Measurements from ENCODE around the gene KAT2B.

KAT2B gene

DNA sequence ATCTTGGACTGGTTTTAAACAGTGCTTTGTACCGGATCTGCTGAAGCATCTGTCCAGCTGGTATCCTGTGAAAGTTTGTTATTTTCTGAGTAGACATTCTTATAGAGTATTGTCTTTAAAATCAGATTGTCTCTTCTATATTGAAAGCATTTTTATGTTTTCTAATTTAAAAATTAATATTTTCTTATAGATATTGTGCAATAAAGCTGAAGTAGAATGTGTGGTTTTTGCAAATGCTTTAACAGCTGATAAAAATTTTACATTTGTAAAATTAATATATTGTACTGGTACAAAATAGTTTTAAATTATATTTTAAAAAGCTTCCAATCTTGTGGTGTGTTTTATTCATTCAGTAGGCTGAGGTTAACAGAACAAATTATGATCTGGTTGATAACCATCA is 113.8 kb downstream of the KAT2B start:
- no peak for DNase-seq

DNA sequence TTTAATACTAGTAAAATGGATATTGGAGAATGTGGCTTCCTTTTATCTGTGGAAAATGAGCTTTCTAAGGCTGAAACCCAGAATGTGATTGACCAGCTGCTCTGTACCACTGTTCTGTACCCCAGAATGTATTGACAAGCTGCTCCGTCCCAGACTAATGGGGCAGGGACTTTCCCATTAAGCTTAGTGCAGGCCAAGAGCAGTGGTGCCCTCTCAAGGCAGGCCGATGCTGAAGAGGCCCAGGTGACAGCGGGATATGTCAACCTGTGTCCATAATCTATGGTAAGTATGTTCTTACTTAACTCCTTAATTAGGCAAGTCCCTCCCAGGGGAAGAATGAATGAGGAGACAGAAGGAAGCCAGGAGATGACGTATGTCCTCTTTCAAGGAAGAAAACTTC is 114.7 kb downstream of the KAT2B start:
- no peak for DNase-seq

DNA sequence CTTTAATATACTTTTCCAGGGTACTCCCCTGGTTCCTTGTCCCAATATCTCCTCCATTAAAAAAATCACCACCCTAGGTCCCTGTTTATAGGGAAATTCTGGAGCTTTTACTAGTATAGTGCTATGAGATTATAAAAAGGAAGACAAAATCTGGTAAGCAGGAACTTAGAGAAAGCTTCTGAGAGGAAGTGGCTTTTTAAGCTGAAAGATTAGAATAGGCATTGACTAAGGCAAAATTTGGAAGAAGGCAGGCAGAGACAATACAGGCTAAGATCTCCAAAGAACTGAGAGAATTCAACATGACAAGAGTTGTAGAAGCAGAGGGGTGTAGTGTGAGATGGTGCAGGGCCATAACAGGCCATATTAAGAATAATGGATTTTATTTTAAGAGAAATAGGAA is 120.0 kb downstream of the KAT2B start:
- DNase-seq: no peak

DNA sequence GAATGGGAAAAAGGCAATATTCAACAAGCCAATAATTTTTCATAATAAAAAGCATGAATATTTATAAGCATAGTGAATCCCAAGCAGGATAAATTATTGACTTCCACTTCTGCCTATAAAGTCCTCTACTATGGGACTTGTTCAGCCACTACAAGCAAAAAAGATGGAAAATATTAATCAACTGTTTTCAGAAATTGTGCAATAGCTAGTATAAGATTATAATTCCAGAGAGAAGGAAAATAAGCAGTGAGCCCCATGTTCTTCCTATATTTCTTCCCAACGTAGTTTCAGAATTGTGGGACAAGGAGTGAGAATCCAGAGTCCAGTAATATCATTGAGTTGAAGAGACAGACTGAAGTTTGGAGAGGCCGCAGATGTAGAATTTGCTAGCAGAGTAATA is 121.5 kb downstream of the KAT2B start:
- no peak for DNase-seq

DNA sequence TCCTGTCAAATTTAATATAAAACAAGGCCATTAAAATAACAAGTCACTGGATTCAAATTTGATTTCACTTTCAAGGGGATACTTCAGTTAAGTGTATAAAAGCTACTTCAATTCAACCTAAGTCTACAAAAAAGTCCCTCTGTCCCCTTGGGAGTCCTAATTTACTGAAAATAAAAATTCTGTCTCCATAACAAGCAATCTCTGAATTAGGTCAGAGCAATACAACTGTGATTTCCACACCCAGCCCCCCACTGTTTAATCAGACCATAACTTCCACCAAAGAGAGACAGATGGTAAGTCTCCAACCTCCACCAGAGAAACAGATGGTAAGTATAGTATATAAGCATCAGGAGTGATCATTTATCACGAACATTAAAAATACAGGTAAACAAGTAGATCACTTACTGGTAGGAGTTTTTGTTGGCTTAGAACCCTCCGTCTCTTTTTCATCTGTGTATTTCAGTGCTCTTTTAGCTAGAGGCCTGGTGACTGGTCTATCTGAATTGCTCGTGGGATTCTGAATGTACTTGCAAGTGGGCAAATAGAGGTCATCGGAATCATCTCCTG is 133.7 kb downstream of the KAT2B start:
- DNase-seq: no peak

DNA sequence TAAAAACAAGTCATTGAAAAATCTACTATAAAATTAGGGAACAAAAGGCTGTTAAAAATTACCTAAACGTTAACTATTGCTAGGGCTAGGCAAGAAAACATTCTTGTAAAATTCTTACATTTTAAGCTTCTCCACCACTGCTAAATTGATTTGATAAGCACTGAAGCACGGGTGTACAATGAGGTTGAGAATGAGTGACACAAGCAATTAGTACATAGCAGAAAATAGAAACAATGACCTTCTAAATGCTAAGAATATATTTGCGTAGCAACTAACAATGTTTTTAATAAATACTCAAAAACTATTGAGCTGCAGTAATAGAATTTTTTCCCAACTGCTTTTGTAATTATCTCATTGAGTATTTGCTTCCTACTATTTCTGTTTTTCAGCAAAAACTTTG is 141.0 kb downstream of the KAT2B start:
- no peak for DNase-seq

DNA sequence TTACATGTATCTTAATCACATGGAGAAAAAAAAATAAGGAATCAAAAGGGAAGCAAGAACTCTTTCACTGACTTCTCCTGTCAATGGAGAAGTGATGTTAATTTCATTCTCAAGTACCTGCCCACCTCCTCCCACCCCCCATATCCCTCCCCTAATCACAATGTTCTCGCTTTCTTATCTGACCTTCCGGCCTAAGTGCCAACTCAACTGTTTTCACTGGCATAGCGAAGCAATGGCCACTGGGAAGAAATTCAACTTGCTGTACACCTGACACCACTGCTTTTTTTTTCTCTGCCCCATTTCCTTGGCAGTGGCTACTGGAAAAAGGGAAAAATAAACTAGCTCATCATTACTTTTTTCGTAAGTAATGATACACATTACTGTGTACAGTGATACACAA is 142.0 kb downstream of the KAT2B start:
- no peak for DNase-seq

DNA sequence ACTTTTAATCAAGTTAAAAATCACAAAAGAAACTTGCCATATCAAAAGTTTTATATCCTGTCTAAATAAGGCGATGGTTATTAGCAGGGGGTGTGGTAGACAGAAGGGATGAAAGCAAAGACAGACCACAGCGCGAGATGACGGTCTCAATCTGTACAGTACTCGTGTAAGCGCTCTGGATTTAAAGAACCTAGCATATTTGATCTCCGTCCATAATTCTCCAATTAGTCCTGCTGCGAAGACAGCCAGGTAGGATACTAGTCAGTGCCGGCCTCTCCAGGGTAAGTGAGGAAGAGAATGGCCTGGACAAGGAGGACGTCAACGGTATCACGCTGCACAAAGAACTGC is 145.1 kb downstream of the KAT2B start:
- peak; percentile 31 for DNase-seq

DNA sequence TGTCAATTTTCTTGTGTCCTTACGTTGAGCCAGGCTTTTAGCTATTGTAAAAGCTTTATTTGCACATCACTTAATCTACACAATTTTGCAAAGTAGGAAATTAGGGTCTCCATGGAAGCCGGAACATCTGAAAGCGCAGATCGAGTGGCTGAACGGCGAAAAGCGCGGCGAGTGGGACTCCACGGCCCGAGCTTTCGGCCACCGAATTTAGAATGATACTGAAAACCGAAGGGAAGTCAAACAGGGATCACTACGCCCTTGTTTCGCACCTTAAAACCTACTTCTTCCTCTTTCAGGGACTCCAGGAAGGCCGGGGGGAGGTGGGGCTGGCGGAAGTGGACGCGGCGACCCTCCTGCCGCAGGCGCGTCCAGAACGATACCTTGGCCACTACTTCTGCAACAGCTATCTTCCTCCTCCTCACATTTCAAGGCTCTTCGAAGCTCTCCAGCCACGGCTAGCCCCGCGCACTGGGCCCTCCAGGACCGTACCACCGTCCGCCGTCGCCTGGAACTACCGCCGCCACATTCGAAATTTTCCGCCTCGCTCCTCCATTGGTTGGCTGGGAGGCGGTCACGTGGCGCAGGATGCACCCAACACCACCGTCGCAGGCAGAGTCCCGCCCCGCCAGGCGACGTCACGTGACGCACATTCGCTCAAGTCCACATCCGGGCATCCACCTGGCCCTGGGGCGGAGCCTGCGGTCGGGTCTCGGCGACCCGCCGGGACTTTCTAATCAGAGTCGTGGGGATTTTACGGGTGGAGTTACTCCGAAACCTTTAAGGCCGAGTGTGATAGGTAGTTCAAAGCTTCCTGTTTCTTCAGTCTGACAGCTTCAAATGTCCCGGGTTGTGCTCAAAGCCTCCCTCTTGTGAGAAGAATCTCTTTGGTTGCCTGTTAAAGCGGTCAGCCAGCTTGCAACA is 145.7 kb downstream of the KAT2B start, which contains the start of gene SGO1:
TSS of gene SGO1 (minus strand) at position 528 of the 921 bp plus-strand sequence. CDS start 2,179 bp downstream, outside the sequence.
- DNase-seq: peak; percentile 97

DNA sequence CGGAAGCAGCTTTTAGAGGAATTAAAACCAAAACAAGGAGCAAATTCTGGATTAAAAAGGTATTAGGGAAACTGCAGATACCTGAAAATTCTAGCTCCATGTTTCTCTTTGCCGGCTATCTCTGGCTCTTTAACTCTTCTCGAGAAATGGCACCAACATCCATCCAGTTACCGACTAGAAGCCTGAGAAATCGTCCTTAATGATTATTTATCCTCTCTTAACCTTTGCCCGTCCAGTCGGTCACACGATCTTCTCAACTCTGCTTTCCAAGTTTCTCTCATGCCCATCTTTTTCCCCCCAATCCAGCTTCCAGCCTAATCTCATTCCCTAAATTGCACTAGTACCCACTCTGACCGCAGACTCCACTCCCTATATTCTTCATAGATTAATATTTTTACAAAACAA is 146.4 kb downstream of the KAT2B start:
- DNase-seq: no peak

DNA sequence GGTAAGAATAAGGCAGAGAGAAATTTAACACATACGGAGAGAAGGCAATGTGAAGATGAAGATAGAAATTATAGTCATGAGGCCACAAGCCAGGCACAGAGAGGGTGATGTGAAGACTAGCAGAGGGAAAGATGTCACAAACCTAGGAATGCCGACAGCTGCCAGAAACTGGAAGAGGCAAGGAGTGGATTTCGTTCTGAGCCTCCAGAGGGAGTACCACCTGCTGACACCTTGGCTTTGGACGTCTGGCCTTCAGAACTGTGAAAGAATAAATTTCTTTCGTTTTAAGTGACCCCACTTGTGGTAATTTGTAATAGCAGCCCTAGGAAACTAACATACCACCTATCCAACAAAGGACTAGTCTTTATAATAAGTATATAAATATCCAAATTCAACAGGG is 150.7 kb downstream of the KAT2B start:
- no peak for DNase-seq

DNA sequence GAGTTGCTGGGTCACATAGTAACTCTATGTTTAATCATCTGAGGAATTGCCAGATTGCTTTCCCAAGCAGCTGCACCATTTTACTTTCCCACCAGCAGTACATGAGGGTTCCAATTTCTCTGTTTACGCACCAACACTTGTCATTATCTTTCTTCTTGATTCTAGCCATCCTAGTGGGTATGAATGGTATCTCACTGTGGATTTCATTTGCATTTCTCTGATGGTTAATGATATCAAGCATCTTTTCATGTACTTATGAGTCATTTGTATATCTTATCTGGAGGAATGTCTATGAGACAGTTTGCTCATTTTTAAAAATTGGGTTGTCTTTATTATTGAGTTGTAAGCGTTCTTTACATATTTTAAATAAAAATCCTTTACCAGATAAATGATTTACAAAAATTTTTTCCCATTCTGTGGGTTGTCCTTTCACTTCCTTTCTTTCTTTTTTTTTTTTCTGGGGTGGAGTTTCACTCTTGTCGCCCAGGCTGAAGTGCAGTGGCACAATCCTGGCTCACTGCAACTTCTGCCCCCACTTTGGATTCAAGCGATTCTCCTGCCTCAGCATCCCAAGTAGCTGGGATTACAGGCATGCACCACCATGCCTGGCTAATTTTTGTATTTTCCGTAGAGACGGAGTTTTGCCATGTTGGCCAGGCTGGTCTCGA is 154.7 kb downstream of the KAT2B start:
- DNase-seq: no peak

DNA sequence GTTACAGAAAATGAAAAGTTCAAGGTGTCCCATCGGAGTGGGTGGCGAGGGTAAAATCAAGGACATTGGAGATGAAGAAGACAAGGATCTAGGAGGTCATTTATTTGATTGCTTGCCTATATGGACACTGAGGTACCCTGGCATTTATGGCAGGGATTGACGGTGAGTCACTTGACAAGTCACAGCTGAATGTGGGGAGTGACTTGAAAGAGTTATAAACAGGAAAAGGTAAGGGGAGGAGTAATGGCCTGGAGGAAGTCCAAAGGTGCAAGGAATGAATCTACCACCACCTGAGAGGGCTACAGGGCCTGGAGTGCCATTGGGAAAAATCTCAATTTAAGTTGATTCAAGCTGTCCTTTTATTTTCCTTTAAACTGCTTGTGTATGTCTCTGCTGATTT is 157.5 kb downstream of the KAT2B start:
- DNase-seq: no peak

DNA sequence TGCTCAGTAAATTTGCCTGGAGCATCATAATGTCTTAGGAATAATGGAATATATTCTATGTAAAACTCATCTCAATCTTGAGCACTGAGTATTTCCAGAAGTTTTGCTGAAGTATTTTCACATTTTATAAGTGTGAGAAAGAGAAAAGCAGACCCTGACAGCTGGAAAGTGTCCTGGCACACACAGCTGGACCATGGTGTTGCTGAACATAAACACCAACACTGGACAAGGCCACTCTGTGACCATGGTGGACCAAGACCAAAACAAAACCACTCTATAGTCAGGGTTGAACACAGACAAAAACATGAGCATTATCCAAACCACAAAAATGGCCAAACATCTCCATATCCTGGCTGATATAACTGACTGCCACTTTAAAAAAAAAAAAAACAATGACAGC is 160.9 kb downstream of the KAT2B start:
- DNase-seq: no peak
